Stimulated activated CD4-positive, alpha-beta T cell treated with anti-CD3 and anti-CD28 coated beads, Interleukin-15, amount 100 ng/mL, for 48 hours (primary cell): ENCODE results near the gene OR2T27.
A peak's percentile ranks its signal among the peaks of the same experiment; 100 is the strongest.
"Not testable (repeated sequence)": the region's sequence is repeated elsewhere in the genome, so short reads cannot be mapped to it uniquely, and the experiment has no call there.

ENCODE experiments used
- DNase-seq, 2 donors: peaks; one replicate each; pipeline ENCODE4 v3.0.0-alpha.2; 2020; ENCODE audit warnings: low read depth in 2 of 2

Gene OR2T27

GRCh38 chr1:248640906-248641305 is 14.4 kb downstream of the OR2T27 start:
- not testable (repeated sequence) for DNase-seq

- not testable (repeated sequence) for DNase-seq
These were observed 15.7 kb downstream of the OR2T27 start for GRCh38 chr1:248639652-248640051.

- DNase-seq: not testable (repeated sequence)
These were observed 18.7 kb downstream of the OR2T27 start for GRCh38 chr1:248636612-248637011.

- DNase-seq: not testable (repeated sequence)
These were observed 20.3 kb downstream of the OR2T27 start, which contains the start of gene OR2T11 for GRCh38 chr1:248634991-248635390. OR2T11 (minus strand) TSS chr1:248635091; CDS start chr1:248627128, 7,963 bp downstream.

- DNase-seq: no peak
These were observed 23.8 kb downstream of the OR2T27 start for GRCh38 chr1:248631354-248632008.

GRCh38 chr1:248630551-248630950 is 24.8 kb downstream of the OR2T27 start:
- no peak for DNase-seq

GRCh38 chr1:248627971-248628844 is 27.1 kb downstream of the OR2T27 start:
- DNase-seq: no peak

- DNase-seq: no peak
These were observed 29.4 kb downstream of the OR2T27 start for GRCh38 chr1:248625971-248626370.

GRCh38 chr1:248625166-248625565 is 30.2 kb downstream of the OR2T27 start:
- DNase-seq: no peak

- no peak for DNase-seq
These were observed 32.7 kb downstream of the OR2T27 start for GRCh38 chr1:248622570-248623001.

- DNase-seq: no peak
These were observed 33.6 kb downstream of the OR2T27 start for GRCh38 chr1:248621770-248622169.

- peak in 1 of 2 donors; percentile 36 for DNase-seq
These were observed 36.5 kb downstream of the OR2T27 start for GRCh38 chr1:248618878-248619277.

- no peak for DNase-seq
These were observed 37.2 kb downstream of the OR2T27 start for GRCh38 chr1:248618119-248618518.

- DNase-seq: no peak
These were observed 41.6 kb downstream of the OR2T27 start for GRCh38 chr1:248613742-248614141.

GRCh38 chr1:248611883-248612414 is 43.4 kb downstream of the OR2T27 start:
- DNase-seq: peak; percentile 12 to 22

- no peak for DNase-seq
These were observed 45.0 kb downstream of the OR2T27 start for GRCh38 chr1:248610301-248610700.
